ENCODE measurements around the gene IVD.
A peak's percentile ranks its signal among the peaks of the same experiment; 100 is the strongest.

Gene IVD

GRCh38 chr15:40405501-40406381 is at the start of gene IVD:
TSS of gene IVD (plus strand) at chr15:40405795. CDS start at chr15:40405828, 33 bp downstream.
- DNase-seq, result peak; percentile 93

GRCh38 chr15:40355976-40356585 is 49.5 kb upstream of the IVD start:
- DNase-seq, result no peak

- DNase-seq, result no peak
These were observed 48.3 kb upstream of the IVD start for GRCh38 chr15:40357246-40357645.

GRCh38 chr15:40357723-40358470 is 47.7 kb upstream of the IVD start, which contains the start of gene DISP2:
TSS of gene DISP2 (plus strand) at chr15:40358219. CDS start at chr15:40358322, 103 bp downstream.
- peak; percentile 92 for DNase-seq

GRCh38 chr15:40358471-40359353 is 46.9 kb upstream of the IVD start:
- peak; percentile 68 for DNase-seq

- no peak for DNase-seq
These were observed 45.6 kb upstream of the IVD start for GRCh38 chr15:40360015-40360414.

GRCh38 chr15:40361640-40362039 is 44.0 kb upstream of the IVD start:
- no peak for DNase-seq

GRCh38 chr15:40363611-40364010 is 42.0 kb upstream of the IVD start:
- DNase-seq, result no peak

GRCh38 chr15:40364251-40364650 is 41.3 kb upstream of the IVD start:
- no peak for DNase-seq

GRCh38 chr15:40365016-40365415 is 40.6 kb upstream of the IVD start:
- no peak for DNase-seq

GRCh38 chr15:40365624-40366456 is 39.8 kb upstream of the IVD start:
- DNase-seq, result no peak

- DNase-seq, result no peak
These were observed 38.9 kb upstream of the IVD start for GRCh38 chr15:40366457-40367370.

GRCh38 chr15:40367371-40367685 is 38.3 kb upstream of the IVD start:
- no peak for DNase-seq

GRCh38 chr15:40367686-40368611 is 37.6 kb upstream of the IVD start:
- peak; percentile 86 for DNase-seq

GRCh38 chr15:40368719-40369473 is 36.7 kb upstream of the IVD start:
- DNase-seq, result no peak

GRCh38 chr15:40369474-40369869 is 36.1 kb upstream of the IVD start:
- no peak for DNase-seq

GRCh38 chr15:40369971-40370370 is 35.6 kb upstream of the IVD start:
- DNase-seq, result no peak

- DNase-seq, result no peak
These were observed 32.6 kb upstream of the IVD start for GRCh38 chr15:40372981-40373380.

GRCh38 chr15:40377606-40378005 is 28.0 kb upstream of the IVD start:
- DNase-seq, result no peak

Measured in 8988T (cell line).